ENCODE measurements around the gene RHOT1.
"Not testable (repeated sequence)": the region's sequence is repeated elsewhere in the genome, so short reads cannot be mapped to it uniquely, and the experiment has no call there.

The RHOT1 gene

DNA sequence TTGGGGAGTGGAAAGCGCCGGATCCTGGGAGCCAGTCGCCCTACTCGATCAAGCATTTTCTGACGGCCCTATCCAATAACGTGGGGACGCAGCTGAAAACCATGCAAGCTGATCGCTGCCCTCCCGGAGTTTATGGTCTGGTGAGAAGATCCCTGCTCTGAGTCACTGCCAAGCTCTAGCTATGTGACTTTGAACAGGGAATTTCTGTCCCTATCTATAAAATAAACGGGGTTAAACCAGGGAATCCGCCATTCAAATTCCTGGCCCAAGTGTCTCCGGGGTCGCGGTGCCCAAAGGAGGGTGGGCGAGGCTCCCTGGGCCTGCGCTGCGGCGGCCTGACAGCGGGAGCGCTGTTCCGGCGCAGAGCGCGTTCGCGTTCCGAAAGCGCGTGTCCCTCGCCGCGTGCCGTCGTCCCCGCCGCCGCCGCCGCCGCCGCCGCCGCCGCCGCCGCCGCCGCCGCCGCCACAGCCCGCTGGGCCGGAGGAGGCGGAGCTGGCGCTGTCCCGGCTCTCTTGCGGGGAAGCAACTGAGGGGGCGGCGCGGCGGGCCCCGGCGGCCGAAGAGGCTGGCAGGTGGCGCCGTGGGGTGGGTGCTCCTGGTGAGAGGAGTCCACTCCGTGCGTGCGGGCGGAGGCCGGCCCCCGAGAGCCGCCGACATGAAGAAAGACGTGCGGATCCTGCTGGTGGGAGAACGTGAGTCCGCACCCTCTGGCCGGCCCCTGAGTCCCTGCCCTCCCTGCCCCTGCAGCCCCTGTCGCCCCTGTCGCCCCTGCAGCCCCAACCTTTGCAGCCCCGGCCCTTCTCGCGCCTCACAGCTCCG is at the start of gene RHOT1:
TSS of gene RHOT1 (plus strand) at position 465 of the 819 bp plus-strand sequence. CDS start at position 656, 191 bp downstream.
- DNase-seq (ENCODE audit: low read depth), result peak; percentile 62

DNA sequence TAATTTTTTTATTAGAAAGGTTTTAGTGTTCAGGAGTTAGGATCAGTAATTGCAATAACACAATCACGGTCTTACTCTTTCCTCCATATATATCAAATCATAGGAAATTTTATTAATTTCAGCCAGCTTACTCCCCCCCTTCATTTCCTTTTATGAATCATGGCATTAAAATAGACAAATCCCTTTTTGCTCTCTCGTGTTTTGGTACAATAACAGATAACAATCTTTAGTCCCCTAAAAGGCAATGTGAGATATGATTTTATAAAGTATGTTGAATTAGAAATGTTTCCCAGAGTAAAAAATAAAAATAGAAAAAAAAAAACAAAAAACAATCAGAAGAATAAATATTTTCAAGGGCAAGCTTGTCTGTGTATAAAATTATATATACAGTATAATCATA is 42.6 kb upstream of the RHOT1 start:
- DNase-seq (ENCODE audit: low read depth), result no peak

DNA sequence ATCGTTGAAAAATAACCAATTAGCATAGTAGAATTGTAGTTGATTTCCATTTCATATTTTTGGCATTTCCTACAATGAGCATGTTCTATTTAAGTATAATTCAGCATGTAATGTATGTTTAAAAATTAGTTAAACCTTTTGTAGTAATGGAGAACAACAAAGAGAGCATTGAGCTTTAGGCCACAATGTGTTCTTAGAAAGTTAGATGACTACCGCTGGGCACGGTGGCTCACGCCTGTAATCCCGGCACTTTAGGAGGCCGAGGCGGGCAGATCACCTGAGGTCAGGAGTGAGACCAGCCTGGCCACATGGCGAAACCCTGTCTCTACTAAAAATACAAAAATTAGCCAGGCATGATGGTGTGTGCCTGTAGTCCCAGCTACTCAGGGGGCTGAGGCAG is 42.0 kb upstream of the RHOT1 start:
- not testable (repeated sequence) for DNase-seq (ENCODE audit: low read depth)

DNA sequence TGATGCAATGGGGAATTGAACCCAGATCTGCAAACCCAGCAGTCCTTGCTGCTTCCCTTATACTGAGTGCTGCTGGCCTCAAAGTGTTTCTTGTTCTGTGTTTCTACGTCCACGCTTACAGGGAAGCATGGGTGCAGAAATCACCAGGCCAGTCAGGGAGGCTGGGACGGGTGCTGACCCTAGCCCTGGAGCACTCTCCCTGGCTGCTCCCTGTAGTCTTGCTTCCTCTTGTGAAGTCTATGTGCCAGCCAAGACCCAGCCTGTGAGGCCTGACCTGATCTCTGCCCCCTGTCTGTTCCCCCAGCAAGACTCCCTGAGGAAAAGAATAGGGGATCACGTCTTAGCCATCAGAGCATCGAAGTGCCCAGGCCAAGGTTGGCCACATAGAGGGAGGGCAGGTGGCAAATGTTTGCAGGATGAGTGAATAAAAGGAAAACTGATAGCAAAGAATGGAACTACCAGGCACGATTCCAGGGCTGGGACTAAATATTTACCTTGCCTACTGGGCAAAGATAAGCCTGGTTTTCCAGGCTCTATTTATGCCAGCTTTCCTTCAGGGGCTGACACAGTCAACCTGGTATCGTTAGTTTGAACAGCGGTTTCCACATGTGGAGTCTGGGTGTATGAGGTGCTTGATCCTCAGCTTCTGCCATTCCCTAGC is 41.2 kb upstream of the RHOT1 start:
- DNase-seq (ENCODE audit: low read depth), result no peak

DNA sequence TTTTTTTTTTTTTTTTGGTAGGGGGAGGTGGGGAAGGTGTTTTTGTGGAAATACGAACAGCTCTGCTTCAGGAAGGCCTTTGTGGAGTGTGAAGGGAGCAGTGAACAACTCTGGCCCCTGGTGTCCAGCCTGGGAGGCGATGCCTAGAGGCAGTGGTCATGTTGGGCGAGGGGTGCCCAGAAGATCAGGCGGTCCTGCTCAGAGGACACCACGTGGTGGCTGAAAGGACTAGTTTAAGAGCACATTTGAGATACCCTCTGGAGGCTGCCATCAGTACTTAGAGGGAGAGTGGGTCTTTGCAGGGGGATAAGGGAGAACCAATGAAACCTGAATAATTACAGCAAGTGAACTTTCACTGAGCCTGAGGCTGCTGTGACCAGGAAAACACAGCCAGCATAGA is 40.1 kb upstream of the RHOT1 start:
- DNase-seq (ENCODE audit: low read depth), result no peak

DNA sequence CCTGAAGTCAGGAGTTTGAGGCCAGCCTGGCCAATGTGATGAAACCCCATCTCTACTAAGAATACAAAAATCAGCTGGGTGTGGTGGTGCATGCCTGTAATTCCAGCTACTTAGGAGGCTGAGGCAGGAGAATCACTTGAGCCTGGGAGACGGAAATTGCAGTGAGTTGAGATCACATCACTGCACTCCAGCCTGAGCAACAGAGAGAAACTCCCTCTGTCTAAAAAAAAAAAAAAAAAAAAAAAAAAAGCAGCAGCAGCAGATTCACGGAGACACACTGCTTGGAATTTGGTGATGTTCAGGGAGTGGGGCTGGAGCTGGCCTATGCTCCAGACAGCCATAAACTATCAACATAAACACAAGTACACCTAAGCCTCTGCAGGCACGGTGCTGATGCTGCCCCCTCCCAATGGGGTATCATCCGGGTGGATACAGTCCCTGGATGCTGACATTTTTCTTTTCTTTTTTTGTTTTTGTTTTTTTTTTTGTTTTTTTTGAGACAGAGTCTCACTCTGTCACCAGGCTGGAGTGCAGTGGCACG is 39.6 kb upstream of the RHOT1 start:
- DNase-seq (ENCODE audit: low read depth), result no peak

DNA sequence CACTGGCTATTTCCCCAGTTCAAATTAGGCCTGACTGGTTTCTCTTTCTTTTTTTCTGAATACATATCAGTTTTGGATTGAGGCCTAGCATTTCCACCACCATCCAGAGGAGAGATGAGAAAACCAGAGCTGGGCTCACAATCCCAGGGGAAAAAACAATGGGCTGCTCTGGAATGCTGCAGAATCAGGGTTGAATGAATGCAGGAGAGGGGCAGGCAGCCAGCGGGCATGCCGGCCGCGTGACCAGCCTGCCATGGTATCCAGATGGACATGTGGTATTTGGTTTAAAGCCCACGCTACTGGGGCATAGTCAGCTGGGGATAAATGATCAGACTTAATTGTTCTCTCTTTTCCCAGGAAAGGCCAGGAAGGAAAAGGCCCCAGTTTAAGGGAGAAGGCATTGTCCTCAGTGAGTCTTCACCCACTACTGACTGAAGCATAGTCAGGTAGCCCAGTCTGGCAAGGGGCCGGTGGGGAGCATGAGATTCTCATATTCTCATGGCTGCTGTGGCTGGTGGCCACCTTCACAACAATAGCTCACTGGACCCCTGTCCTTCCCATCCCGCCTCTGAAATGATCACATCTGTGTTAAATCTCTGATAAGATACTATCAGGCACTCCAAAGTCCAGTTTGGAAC is 38.7 kb upstream of the RHOT1 start:
- no peak for DNase-seq (ENCODE audit: low read depth)

DNA sequence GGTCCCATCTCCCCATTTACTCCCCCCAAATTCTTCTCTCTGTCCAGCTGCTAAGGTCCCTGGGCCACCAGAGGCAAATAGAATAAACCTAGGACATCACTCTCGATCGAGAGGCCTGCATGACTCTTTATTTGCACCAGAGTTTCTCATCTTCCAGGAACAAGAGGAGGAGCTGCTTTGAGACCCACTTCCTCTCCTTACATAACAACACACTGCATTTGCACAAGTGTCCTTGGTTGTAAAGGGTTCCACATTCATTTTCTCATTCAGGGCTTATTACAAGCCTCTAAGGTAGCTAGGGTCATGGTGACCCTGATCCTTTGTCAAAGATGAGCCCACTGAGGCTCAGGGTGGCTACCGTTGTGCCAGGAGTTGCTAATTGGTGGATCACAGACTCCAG is 38.1 kb upstream of the RHOT1 start:
- DNase-seq (ENCODE audit: low read depth), result no peak

DNA sequence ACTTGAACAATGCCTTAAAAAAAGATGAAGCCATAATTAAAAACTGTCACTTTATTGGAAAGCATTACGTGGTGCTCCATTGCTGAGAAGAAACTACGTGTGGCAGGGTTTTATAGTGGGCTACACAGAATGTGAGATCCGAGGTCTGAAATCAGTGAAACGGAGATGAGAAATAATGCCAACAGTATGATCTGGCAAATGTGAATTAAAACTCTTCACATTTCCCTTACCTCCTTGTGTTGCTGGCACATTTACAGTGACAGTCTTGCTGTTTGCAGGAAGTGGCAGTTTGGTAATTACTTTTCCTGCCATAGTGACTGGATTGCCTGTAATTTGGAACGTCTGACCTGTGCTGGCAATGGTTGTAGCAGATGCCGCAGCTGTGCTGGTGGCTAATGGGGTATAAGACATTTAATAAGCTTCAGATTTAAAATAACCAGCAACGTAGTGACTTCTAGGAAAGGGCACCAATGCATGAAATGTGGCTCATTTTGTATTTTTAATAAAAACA is 35.8 kb upstream of the RHOT1 start:
- not testable (repeated sequence) for DNase-seq (ENCODE audit: low read depth)

DNA sequence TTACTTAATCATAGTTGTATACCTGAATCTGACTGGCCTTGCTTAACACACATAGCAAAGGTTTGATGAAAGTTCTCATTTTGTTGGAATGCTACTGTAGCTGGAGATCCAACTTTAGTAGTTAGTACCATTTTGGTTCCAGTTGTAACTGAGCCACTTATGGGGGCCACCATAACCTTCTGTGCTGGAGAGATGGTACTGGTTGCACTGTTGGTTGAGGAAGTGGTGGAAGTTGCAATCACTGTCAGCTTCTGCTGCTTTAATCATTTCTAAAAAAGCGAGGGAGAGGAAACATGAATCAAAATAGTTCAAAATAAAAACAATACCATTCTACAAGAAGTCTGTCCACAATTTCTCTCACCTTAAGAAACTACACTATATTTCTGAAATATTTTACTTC is 35.1 kb upstream of the RHOT1 start:
- DNase-seq (ENCODE audit: low read depth), result not testable (repeated sequence)

DNA sequence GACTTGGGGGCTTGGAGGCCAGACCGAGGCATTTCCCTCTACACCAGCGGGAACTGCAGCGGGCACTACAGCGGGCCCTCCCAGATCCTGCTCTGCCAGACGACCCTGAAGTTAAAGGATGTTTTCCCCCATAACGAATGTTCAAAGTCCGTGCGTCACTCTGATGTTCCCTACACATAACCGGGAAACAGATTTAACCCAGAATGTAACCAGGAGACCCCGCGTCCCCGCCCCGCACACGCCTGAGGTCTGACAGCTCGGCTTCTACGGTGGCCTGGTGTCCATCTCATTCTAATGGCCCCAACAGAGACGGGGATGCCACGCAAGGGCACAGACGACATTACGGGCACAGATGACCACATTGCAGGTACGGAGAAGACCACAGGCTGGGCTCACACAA is 31.7 kb upstream of the RHOT1 start:
- no peak for DNase-seq (ENCODE audit: low read depth)

DNA sequence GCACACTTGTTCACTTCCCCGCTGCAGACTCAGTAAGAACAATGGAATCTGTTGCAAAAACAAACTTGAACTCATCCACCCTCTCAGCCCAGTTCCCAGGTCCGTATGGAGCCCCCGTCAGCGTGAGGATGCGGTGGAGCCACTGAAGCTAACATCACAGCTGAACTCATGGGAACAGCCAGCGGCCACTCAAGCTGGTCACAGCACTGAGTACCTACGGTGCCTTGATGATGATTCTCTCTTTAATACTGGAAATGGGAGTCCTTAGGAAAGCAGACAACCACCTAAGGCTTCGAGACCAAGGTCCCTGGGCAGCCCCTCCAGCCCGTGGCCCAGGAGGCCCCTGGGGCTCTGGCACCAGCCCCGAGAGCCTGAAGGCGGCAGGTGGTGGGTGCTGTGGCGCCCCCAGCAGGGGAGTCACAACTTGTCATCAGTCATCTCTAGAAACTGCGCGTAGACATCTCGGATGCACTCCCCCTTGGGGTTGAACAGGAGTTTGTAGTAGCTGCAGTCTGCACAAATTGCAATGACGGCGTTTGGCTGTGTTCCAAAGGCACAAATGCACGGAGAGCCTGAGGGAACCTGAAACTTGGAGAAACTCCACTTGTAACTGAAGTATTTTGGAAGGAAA is 31.0 kb upstream of the RHOT1 start:
- DNase-seq (ENCODE audit: low read depth), result no peak

DNA sequence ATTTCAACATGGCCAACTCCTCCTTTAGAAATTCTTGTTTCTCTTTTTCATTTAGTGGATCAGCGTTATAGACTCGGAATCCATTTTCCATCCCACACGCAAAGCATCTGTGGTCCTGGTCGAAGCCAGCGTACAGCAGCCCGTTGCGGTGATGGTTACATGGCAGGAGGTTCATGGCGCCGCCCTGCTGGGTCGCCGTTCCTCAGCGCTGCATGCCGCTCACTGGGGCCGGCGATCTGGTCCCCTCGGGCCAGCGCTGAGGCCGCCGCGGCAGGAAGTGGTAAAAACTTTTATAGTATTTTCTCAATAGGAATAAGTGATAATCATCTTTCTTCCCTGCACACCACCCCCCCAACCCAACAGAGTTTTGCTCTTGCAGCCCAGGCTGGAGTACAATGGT is 29.9 kb upstream of the RHOT1 start:
- no peak for DNase-seq (ENCODE audit: low read depth)

DNA sequence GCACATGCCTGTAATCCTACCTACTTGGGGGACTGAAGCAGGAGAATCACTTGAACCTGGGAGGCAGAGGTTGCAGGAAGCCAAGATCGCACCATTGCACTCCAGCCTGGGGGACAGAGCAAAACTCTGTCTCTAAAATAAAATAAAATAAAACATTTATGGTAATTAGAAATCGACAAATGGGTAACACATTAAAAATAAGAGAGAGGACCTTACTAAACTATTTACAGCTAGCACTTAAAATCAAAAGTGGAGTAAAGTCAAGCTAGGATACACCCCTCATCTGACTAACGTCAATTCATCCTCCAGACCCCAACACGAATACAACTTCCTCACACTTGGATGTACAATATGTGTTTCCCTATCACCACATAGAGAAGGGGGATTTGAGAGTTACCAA is 27.8 kb upstream of the RHOT1 start:
- no peak for DNase-seq (ENCODE audit: low read depth)

DNA sequence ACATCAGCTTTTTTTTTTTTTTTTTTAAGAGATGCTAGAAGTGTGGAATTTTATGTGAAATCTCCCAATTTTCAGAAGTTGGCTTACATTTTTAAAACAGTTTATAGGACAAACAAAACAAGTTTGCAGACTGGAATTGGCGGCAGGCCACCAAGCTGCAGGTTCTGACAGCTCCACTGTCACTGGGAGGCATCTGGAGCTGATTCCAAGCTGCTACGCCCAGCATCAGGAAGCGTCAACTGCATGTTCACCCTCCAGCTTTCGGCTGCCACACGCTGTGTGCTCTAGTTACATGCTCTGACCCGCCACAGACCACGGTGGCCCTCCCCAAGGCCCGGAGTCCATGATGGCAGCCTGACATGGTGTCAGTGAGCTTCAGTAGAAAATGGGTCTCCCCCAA is 26.8 kb upstream of the RHOT1 start:
- not testable (repeated sequence) for DNase-seq (ENCODE audit: low read depth)

DNA sequence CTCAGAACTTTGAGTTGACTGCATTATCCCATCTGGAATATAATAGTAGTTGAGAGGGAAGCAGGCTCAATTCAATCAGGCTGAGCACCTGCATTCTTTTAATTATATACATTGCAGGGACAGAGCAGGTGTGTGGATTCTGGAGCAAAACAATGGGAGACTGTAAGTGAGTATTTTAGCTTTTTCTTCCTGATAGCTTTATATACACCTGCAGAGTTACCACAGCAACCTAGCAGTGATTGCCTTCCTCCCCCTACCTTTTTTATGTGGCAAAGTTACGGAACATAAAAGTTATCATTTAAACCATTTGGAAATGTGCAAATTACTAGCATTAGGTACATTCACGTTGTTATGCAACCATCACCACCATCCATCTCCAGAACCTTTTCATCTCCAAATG is 25.4 kb upstream of the RHOT1 start:
- DNase-seq (ENCODE audit: low read depth), result no peak

DNA sequence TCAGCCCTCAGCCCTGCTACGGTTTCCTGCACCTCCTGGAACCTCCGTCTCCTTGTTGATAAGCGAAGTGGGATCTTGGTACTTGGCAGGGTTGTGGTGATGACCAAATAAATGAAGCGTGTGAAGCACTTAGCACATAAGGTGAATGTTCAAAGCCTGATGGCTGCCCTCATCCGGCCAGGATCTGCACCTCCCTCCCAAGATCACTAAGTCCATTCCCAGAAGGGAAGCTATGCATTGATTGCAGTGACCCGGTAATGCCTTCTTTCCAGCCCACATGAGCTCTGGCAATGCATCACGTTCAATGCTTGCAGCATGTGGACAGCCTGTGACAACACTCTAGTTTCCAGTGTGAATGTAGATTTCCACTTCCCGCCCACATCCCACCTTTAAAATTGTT is 24.9 kb upstream of the RHOT1 start:
- DNase-seq (ENCODE audit: low read depth), result no peak

DNA sequence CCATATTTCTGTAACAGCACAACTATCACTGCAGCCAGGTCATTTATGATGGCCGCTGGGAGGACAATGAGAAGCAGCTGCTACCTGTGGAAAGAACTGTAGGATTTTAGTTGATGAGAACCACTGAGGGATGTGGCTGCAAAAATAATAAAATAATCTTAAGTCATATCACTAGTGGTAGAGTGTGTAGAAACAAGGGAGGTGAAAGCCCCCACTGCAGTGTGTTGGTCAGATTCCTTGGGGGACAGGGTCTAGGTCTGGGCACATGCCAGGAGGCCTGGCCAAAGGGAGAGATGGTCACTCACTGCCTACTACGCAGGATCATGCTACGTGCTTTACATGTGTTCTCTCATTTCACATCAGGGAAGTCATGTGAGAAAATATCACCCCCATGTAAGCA is 24.2 kb upstream of the RHOT1 start:
- not testable (repeated sequence) for DNase-seq (ENCODE audit: low read depth)

DNA sequence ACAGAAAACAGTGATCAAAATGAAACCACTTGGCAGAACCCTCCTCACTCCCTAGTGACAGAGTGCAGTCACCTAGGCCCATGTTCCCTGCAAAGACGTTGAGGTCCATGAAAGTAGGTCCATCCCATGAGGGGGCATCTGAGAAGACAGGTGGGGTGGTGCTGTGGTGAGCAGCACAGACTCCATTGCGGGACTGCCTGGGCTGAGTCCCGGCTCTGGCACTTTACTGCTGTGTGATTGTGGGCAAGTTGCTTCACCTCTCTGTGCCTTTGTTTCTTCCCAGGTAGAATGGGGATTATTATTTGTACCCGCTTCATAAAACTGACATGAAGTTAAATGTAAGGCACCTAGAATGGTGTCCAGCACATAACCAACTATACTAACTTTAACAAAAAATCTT is 23.5 kb upstream of the RHOT1 start:
- no peak for DNase-seq (ENCODE audit: low read depth)

DNA sequence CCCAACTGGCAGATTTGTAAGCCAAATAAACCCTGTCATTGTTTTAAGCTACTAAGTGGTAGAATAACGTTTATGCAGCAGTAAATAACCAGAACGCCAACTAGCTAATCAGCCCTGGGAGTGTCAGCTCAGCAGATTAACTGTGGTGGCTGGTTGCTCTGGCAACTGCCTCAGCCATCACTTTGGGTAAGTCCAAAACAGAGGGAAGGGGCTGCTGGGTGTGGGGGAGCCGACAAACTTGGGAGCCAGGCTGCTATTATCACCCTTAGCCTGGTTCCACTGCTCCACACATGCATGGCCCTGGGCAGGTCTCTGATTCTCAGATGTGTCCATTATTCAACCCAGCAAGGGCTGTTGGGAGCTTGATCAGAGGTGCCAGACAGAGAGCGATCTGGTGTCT is 22.2 kb upstream of the RHOT1 start:
- no peak for DNase-seq (ENCODE audit: low read depth)

DNA sequence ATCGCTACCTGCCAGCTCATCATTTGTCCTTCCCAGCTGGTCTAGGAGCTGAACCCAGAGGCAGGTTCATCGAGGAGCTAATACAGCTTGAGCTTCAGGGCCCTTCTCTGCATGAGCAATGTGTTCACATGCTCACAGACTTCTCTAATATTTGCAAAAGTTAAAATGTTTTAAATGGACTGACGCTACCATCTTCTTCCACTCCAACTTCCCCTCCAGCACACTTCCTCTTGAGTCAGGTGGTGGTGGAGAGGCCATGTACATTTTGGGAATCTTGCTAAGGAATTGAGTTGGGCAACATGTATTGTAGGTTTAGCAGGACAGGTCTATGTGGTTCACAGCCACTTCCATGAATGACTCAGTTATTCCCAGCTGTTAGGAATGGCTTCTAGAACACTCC is 21.6 kb upstream of the RHOT1 start:
- DNase-seq (ENCODE audit: low read depth), result no peak

DNA sequence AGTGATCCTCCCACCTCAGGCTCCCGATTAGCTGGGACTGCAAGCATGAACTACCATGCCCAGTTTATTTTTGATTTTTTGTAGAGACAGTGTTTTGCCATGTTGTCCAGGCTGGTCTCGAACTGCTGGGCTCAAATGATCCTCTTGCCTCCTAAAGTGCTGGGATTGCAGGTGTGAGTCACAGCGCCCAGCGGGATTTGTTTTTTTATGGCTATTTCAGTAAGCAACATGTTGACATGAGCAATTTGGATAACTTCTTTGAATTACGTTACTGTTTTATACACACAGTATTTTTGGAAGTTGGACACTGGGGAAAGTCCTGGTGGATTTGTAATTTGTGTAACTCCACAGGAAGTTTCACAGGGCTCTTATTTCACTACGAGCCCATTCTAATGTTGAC is 18.5 kb upstream of the RHOT1 start:
- DNase-seq (ENCODE audit: low read depth), result no peak
